ENCODE results near the gene GLYR1. TPM values are rescaled to one million over a fixed set of nuclear protein-coding genes. Genes with fewer than 3 reads are reported as not detected.

GLYR1 gene
- total and polyA plus RNA-seq, 2 experiments from 2014 or later: 59.9 to 105 TPM

GRCh38 chr16:4877380-4877685, 30.2 kb upstream of the GLYR1 start:
- H4K20me1 ChIP-seq (replicated peaks; ENCODE audit: insufficient read depth): peaks cover 10% of the 10 kb centered on the region; the same call in 1 of the 2 replicates
- Mint-ChIP-seq H3K4me3 (no peak overlapping the region; the same call in 2 of the 3 replicates), H3K27ac (no peak overlapping the region), H3K27me3 (ENCODE audit: insufficient read depth, low read depth, poor library complexity) (no peaks in the 10 kb centered on the region), H3K4me1 (no peaks in the 10 kb centered on the region), H3K9me3 (no peaks in the 10 kb centered on the region; the same call in 2 of the 3 replicates), H3K36me3 (ENCODE audit: low read depth) (peaks cover 66% of the 10 kb centered on the region)
- no peaks in the 10 kb centered on the region for H3K27me3 ChIP-seq (ENCODE audit: insufficient read depth)
- no peak overlapping the region for H2AFZ ChIP-seq
- no peak for TF ChIP-seq EZH2 (IDR thresholded peaks at IDR 0.05; ENCODE audit: low read depth, unreplicated experiment)
- TF ChIP-seq JUNB (IDR thresholded peaks at IDR 0.05; ENCODE audit: unreplicated experiment): no peak
- no peak for TF ChIP-seq POLR2AphosphoS5 (IDR thresholded peaks at IDR 0.05; ENCODE audit: low read depth)
- H3K79me2 ChIP-seq (replicated peaks; ENCODE audit: insufficient read depth): no peaks in the 10 kb centered on the region
- no peak overlapping the region for H3K4me3 ChIP-seq
- 0 out of 2 replicates have a peak, but pooled peaks cover 4% of the 10 kb centered on the region for H3F3A ChIP-seq (replicated peaks; ENCODE audit: low read depth)
- DNase-seq (ENCODE audit: low spot score) (no peak), ATAC-seq (no peak)
- H3K4me1 ChIP-seq (ENCODE audit: insufficient read depth): no peaks in the 10 kb centered on the region
- H3K4me2 ChIP-seq: no peak overlapping the region
- no peak overlapping the region for H3K27ac ChIP-seq (ENCODE audit: low read depth)
- no peaks in the 10 kb centered on the region for H3K9me2 ChIP-seq (ENCODE audit: insufficient read depth)
- H3K36me3 ChIP-seq (ENCODE audit: insufficient read depth): peaks cover 31% of the 10 kb centered on the region

- Histone ChIP-seq H3K36me3 (ENCODE audit: insufficient read depth) (peaks cover 34% of the 10 kb centered on the region), H3K27me3 (ENCODE audit: insufficient read depth) (no peaks in the 10 kb centered on the region), H3K27ac (ENCODE audit: low read depth) (no peak overlapping the region), H3K4me1 (ENCODE audit: insufficient read depth) (no peaks in the 10 kb centered on the region), H3K79me2 (replicated peaks; ENCODE audit: insufficient read depth) (no peaks in the 10 kb centered on the region), H4K20me1 (replicated peaks; ENCODE audit: insufficient read depth) (peaks cover 10% of the 10 kb centered on the region; the same call in 1 of the 2 replicates), H3K9me2 (ENCODE audit: insufficient read depth) (no peaks in the 10 kb centered on the region), H3F3A (replicated peaks; ENCODE audit: low read depth) (0 out of 2 replicates have a peak, but pooled peaks cover 4% of the 10 kb centered on the region), H3K4me3 (no peak overlapping the region), H2AFZ (no peak overlapping the region), H3K4me2 (no peak overlapping the region)
- Mint-ChIP-seq H3K36me3 (ENCODE audit: low read depth) (peaks cover 64% of the 10 kb centered on the region), H3K4me3 (no peak overlapping the region), H3K27ac (no peak overlapping the region), H3K27me3 (ENCODE audit: insufficient read depth, low read depth, poor library complexity) (no peaks in the 10 kb centered on the region), H3K4me1 (no peaks in the 10 kb centered on the region), H3K9me3 (no peaks in the 10 kb centered on the region; the same call in 2 of the 3 replicates)
- DNase-seq (ENCODE audit: low spot score) (no peak), ATAC-seq (no peak)
- TF ChIP-seq POLR2AphosphoS5 (IDR thresholded peaks at IDR 0.05; ENCODE audit: low read depth) (no peak), ETS1 (IDR thresholded peaks at IDR 0.05) (no peak), EZH2 (IDR thresholded peaks at IDR 0.05; ENCODE audit: low read depth, unreplicated experiment) (no peak), ZNF331 (CRISPR knock-in tag; IDR thresholded peaks at IDR 0.05; ENCODE audit: low read depth) (no peak), REST (IDR thresholded peaks at IDR 0.05; ENCODE audit: unreplicated experiment) (no peak), JUNB (IDR thresholded peaks at IDR 0.05; ENCODE audit: unreplicated experiment) (no peak), EZH2phosphoT487 (IDR thresholded peaks at IDR 0.05; ENCODE audit: unreplicated experiment) (no peak), ZNF462 (CRISPR knock-in tag; IDR thresholded peaks at IDR 0.05) (no peak), NANOG (IDR thresholded peaks at IDR 0.05; ENCODE audit: borderline replicate concordance) (no peak), STAT1 (IDR thresholded peaks at IDR 0.05; ENCODE audit: unreplicated experiment) (no peak)
Measured at GRCh38 chr16:4876646-4877379, 29.7 kb upstream of the GLYR1 start.

Measured in GM23338 (cell line).